ENCODE results near the gene NTM.

NTM gene

DNA sequence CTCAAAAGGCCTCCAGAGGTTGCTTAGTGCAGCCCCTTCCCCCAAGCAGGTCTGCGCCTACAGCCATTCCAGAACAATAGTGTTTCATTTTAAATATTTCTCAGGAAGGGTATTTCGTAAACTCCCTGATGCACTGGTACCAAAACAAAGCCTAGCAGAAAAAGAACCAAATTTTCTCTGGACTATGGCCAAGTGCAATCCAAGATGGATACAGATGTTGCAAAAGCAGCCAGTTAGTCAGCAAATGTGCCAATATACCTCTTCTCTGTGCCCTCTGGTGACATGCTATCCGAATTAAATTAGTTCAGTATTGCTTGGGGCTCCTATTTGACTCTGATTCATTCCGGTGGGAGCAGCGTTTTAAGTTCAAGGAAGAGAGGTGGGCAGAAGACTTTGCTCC, 247.8 kb downstream of the NTM start:
- TF ChIP-seq POU2F2 (IDR thresholded peaks at IDR 0.05; ENCODE audit: low read depth, low read length) (no peak), SPI1 (IDR thresholded peaks at IDR 0.05; ENCODE audit: low read depth, low read length) (no peak), POLR2A (IDR thresholded peaks at IDR 0.05; ENCODE audit: low read depth, low read length) (no peak), TAF1 (IDR thresholded peaks at IDR 0.05; ENCODE audit: low read depth, low read length) (no peak), PAX5 (IDR thresholded peaks at IDR 0.05; ENCODE audit: insufficient read depth, low read length, severe bottlenecking) (no peak), POLR2AphosphoS5 (IDR thresholded peaks at IDR 0.05; ENCODE audit: low read depth, low read length) (no peak)
- FAIRE-seq (no peak), DNase-seq (ENCODE audit: insufficient read length, low spot score) (no peak)

DNA sequence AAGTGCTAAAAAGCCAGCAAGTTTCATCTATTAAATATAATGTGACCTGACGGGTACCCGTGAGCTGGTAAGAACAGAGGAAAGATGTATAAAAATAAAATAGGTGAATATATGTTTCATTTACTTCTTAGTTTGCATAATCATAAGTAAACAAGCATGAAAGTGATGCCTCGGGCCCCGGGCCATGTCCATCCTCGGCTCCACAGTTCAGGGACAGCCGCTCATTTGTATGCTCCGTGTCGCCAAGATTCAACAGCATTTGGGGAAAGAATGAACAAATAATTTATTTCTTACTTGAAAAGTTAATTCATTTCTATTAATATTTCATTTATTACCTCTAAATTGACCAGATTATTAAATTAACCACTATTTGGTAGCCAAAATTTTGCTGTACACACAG, 251.8 kb downstream of the NTM start:
- TF ChIP-seq POU2F2 (IDR thresholded peaks at IDR 0.05; ENCODE audit: low read depth, low read length) = no peak
- no peak for TF ChIP-seq SPI1 (IDR thresholded peaks at IDR 0.05; ENCODE audit: low read depth, low read length)
- TF ChIP-seq POLR2A (IDR thresholded peaks at IDR 0.05; ENCODE audit: low read depth, low read length) = no peak
- no peak for TF ChIP-seq TAF1 (IDR thresholded peaks at IDR 0.05; ENCODE audit: low read depth, low read length)
- TF ChIP-seq POLR2AphosphoS5 (IDR thresholded peaks at IDR 0.05; ENCODE audit: low read depth, low read length) = no peak
- TF ChIP-seq PAX5 (IDR thresholded peaks at IDR 0.05; ENCODE audit: insufficient read depth, low read length, severe bottlenecking) = no peak
- FAIRE-seq (no peak), DNase-seq (ENCODE audit: insufficient read length, low spot score) (no peak)

- FAIRE-seq = no peak
- TF ChIP-seq POU2F2 (IDR thresholded peaks at IDR 0.05; ENCODE audit: low read depth, low read length) = no peak
- no peak for TF ChIP-seq POLR2A (IDR thresholded peaks at IDR 0.05; ENCODE audit: low read depth, low read length)
- TF ChIP-seq TAF1 (IDR thresholded peaks at IDR 0.05; ENCODE audit: low read depth, low read length) = no peak
- TF ChIP-seq PAX5 (IDR thresholded peaks at IDR 0.05; ENCODE audit: insufficient read depth, low read length, severe bottlenecking) = no peak
- no peak for TF ChIP-seq SPI1 (IDR thresholded peaks at IDR 0.05; ENCODE audit: low read depth, low read length)
- no peak for TF ChIP-seq POLR2AphosphoS5 (IDR thresholded peaks at IDR 0.05; ENCODE audit: low read depth, low read length)
- no peak for DNase-seq (ENCODE audit: insufficient read length, low spot score)
Observed at GRCh38 chr11:131624531-131624930, 254.1 kb downstream of the NTM start.

DNA sequence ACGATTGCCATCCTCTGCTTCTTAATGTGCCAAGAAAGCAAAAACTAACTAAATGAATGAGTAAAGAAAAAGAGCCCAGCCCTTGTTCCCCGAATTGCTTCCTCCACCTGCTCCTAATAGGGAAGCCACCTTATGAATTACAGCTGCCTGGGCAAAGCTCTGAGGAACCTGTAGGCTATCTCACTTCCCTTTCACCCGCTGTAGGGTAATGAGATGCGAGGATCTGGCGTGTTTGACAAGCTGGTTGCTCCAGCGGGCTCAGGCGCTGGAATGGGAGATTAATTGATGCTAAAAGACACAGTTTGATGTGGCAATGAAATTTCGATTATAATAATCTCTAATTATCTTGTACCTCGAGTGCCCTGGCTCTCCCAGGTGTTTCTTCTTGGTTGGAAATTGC, 256.4 kb downstream of the NTM start:
- FAIRE-seq (no peak), DNase-seq (ENCODE audit: insufficient read length, low spot score) (no peak)
- TF ChIP-seq POLR2AphosphoS5 (IDR thresholded peaks at IDR 0.05; ENCODE audit: low read depth, low read length) (no peak), SPI1 (IDR thresholded peaks at IDR 0.05; ENCODE audit: low read depth, low read length) (peak; percentile 49), PAX5 (IDR thresholded peaks at IDR 0.05; ENCODE audit: insufficient read depth, low read length, severe bottlenecking) (no peak), TAF1 (IDR thresholded peaks at IDR 0.05; ENCODE audit: low read depth, low read length) (no peak)

DNA sequence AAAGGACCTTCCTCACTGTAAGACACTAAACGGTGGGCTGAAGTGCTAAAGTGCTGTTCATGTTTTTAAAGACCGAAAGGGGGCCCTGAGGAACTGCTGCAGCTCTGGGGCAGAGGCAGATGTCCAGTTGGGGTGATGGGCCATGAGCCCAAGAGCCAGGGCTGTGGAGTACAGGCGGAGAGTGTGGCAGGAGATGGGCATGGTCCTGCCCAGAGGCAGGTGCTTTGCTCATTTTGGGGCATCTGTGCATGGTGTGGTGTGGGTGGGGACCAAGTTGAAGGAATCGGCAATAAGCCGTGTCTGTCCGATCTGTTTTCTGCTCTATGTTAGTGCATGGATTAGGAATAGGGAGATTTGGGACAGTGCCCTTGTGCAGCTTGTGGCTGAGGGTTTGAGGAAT, 258.3 kb downstream of the NTM start:
- FAIRE-seq = no peak
- DNase-seq (ENCODE audit: insufficient read length, low spot score) = no peak
- TF ChIP-seq POU2F2 (IDR thresholded peaks at IDR 0.05; ENCODE audit: low read depth, low read length) = no peak
- TF ChIP-seq POLR2AphosphoS5 (IDR thresholded peaks at IDR 0.05; ENCODE audit: low read depth, low read length) = no peak
- TF ChIP-seq PAX5 (IDR thresholded peaks at IDR 0.05; ENCODE audit: insufficient read depth, low read length, severe bottlenecking) = no peak
- TF ChIP-seq POLR2A (IDR thresholded peaks at IDR 0.05; ENCODE audit: low read depth, low read length) = no peak
- no peak for TF ChIP-seq SPI1 (IDR thresholded peaks at IDR 0.05; ENCODE audit: low read depth, low read length)
- TF ChIP-seq TAF1 (IDR thresholded peaks at IDR 0.05; ENCODE audit: low read depth, low read length) = no peak

DNA sequence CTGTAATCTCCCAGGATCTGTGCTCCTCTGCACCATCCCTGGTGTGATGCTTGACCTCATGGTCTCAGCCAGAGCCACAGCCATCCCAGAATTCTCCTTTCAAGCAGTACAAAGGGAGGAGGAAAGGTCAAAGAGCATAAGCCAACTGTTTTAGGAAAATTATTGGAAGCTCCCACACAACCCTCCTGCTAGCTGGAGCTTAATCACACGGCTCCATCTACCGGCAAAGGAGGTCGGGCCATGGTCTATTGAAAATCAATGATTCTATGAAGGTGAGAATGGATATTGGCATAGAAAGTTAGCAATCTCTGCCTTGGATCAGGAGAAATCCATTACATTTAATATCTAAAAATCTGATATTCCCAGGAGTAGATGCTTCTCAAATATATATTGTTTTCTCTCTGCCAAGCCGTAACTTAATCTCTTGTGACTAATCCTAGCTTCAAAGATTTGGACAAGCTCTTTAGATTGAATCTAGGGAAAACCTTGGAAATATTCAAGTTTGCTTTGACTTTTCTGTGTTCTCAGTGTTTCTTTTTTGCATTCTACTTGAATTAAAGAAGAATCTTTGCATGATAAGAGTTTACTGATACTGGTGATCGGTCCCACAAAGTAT, 259.6 kb downstream of the NTM start:
- FAIRE-seq = no peak

GRCh38 chr11:131632971-131633370, 262.6 kb downstream of the NTM start:
- FAIRE-seq (no peak), DNase-seq (ENCODE audit: insufficient read length, low spot score) (no peak)
- TF ChIP-seq POLR2AphosphoS5 (IDR thresholded peaks at IDR 0.05; ENCODE audit: low read depth, low read length) (no peak), TAF1 (IDR thresholded peaks at IDR 0.05; ENCODE audit: low read depth, low read length) (no peak), SPI1 (IDR thresholded peaks at IDR 0.05; ENCODE audit: low read depth, low read length) (no peak), POU2F2 (IDR thresholded peaks at IDR 0.05; ENCODE audit: low read depth, low read length) (no peak), POLR2A (IDR thresholded peaks at IDR 0.05; ENCODE audit: low read depth, low read length) (no peak), PAX5 (IDR thresholded peaks at IDR 0.05; ENCODE audit: insufficient read depth, low read length, severe bottlenecking) (no peak)

More for the DNA sequence above, 259.6 kb downstream of the NTM start:
- no peak for TF ChIP-seq POLR2AphosphoS5 (IDR thresholded peaks at IDR 0.05; ENCODE audit: low read depth, low read length)
- TF ChIP-seq TAF1 (IDR thresholded peaks at IDR 0.05; ENCODE audit: low read depth, low read length) = no peak
- TF ChIP-seq POU2F2 (IDR thresholded peaks at IDR 0.05; ENCODE audit: low read depth, low read length) = no peak
- no peak for TF ChIP-seq POLR2A (IDR thresholded peaks at IDR 0.05; ENCODE audit: low read depth, low read length)
- no peak for TF ChIP-seq PAX5 (IDR thresholded peaks at IDR 0.05; ENCODE audit: insufficient read depth, low read length, severe bottlenecking)
- no peak for TF ChIP-seq SPI1 (IDR thresholded peaks at IDR 0.05; ENCODE audit: low read depth, low read length)
- DNase-seq (ENCODE audit: insufficient read length, low spot score) = no peak

DNA sequence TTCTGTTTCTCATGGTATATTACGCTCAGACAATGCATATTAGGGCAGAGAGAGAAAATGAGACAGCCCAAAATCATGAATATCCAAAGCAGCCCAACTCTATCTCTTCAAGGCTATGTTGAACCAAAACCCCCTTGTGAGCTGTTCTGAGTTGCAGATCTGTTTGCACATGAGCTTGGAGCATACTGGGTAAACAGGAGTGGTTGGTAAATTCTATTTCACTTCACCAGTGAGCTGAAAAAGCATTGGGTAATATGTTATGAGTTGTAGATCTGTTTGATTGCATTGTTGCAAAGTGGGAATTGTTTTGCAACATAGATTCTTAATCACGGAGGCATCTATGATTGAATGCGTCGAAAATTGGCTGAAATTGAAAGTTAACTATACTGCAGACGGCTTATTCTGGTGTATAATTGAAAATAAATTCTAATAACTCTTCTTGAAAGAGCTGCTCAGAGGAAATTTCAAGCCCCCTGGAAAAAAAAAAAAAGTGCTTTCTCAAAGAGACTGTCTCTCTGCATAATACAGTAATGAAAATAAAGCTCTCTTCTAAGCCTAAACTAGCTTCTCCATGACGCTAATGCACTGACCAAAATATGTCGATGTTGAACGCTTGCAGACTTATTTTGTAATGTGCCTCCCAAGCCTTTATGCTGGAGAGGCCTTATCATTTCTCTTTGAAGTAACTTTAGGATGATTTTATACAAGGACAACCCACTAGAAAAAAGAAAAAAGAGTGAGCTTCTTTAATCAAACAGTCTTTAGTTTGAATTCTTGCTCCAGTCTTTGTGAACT, 263.7 kb downstream of the NTM start:
- DNase-seq (ENCODE audit: insufficient read length, low spot score) (no peak), FAIRE-seq (no peak)
- no peak for TF ChIP-seq POLR2AphosphoS5 (IDR thresholded peaks at IDR 0.05; ENCODE audit: low read depth, low read length)
- TF ChIP-seq POLR2A (IDR thresholded peaks at IDR 0.05; ENCODE audit: low read depth, low read length) = no peak
- TF ChIP-seq POU2F2 (IDR thresholded peaks at IDR 0.05; ENCODE audit: low read depth, low read length) = no peak
- no peak for TF ChIP-seq PAX5 (IDR thresholded peaks at IDR 0.05; ENCODE audit: insufficient read depth, low read length, severe bottlenecking)
- no peak for TF ChIP-seq TAF1 (IDR thresholded peaks at IDR 0.05; ENCODE audit: low read depth, low read length)
- TF ChIP-seq SPI1 (IDR thresholded peaks at IDR 0.05; ENCODE audit: low read depth, low read length) = no peak

GRCh38 chr11:131637469-131638175, 267.2 kb downstream of the NTM start:
- DNase-seq (ENCODE audit: insufficient read length, low spot score) = no peak
- TF ChIP-seq SPI1 (IDR thresholded peaks at IDR 0.05; ENCODE audit: low read depth, low read length) = no peak
- TF ChIP-seq POLR2A (IDR thresholded peaks at IDR 0.05; ENCODE audit: low read depth, low read length) = no peak
- TF ChIP-seq POLR2AphosphoS5 (IDR thresholded peaks at IDR 0.05; ENCODE audit: low read depth, low read length) = no peak
- no peak for TF ChIP-seq PAX5 (IDR thresholded peaks at IDR 0.05; ENCODE audit: insufficient read depth, low read length, severe bottlenecking)
- TF ChIP-seq POU2F2 (IDR thresholded peaks at IDR 0.05; ENCODE audit: low read depth, low read length) = no peak
- no peak for TF ChIP-seq TAF1 (IDR thresholded peaks at IDR 0.05; ENCODE audit: low read depth, low read length)
- FAIRE-seq = no peak

Measured in GM12891 (cell line).